NCI-H748 (cell line): Measurements from ENCODE around the gene DEDD.

Source experiments
- DNase-seq: peaks from one replicate; lab custom pipeline; 2025; ENCODE audit not compliant: unreplicated experiment; lab: John Stamatoyannopoulos, UW

The DEDD gene

GRCh38 chr1:161132410-161133219, at the start of gene DEDD:
Gene DEDD, minus strand, starts transcription at chr1:161132667. Its CDS starts 8,205 bp downstream, at chr1:161124462.
- peak; percentile 97 for DNase-seq

GRCh38 chr1:161182214-161182613, 49.7 kb upstream of the DEDD start:
- no peak for DNase-seq

- no peak for DNase-seq
Observed at GRCh38 chr1:161180639-161181038, 48.2 kb upstream of the DEDD start.

DNA sequence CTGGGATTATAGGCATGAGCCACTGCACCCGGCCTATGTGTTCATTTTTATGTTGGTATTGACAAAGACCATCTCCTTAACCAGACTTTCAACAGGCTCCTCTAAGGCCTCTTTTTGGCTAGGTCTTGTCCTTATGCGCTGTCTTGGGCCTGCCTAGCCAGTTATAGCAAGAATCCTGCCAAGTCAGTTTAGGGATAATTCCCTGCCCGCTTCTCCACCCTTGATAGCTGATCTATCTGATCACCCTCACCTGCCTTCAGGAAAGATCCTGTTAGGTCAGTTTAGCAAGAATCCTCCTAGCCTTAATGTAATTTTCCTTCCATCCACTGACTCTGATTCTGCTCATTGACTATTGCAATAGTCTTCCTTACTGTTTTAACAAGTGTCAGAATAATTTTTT, 47.2 kb upstream of the DEDD start:
- DNase-seq = no peak

- peak; percentile 56 for DNase-seq
Observed at GRCh38 chr1:161177936-161178244, 45.4 kb upstream of the DEDD start.

DNA sequence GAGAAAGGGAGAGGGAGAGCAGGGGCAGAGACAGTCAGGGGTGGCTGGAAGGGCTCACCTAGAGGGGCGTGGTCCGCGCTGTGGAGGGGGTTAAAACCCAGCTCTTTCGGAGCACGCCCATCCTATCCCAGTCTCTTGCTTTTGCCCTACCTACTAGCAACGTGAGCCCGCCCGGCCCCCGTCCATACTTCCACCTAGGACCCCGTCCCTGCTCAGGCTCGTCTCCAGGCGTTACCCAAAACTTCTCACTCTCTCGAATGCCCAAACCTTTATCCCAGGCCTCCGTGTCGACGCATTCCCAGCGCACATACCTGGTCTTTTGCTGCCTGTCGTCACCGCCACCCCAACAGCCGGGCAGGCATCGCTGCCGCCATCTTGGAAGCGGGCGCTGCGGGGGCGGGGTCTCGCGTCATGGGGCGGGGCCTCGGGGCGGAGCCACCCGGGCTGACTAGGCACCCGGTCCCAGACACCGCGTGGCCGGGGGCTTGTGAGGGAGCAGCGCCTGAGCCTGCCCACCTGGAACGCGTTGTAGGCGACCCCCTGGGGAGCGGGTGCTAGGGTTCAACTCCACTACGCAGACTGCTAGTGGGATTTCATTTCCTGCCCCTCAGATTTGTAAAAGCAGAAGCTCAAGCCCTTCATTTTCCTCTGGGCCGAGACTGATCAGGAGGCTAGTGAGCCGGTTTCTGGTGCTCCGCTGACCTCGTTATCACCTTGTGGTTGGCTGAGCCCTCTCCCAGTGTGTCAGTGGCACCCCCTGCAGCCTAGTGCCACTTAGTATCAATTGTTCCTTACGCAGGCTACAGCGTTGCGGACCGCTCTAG, 44.9 kb upstream of the DEDD start, which contains the start of gene B4GALT3:
Gene B4GALT3 (minus strand): TSS at position 396 of the 824 bp plus-strand sequence. CDS start 1,447 bp downstream, outside the sequence.
- peak; percentile 90 for DNase-seq

- DNase-seq = no peak
Observed at GRCh38 chr1:161176468-161177111, 44.1 kb upstream of the DEDD start.

DNA sequence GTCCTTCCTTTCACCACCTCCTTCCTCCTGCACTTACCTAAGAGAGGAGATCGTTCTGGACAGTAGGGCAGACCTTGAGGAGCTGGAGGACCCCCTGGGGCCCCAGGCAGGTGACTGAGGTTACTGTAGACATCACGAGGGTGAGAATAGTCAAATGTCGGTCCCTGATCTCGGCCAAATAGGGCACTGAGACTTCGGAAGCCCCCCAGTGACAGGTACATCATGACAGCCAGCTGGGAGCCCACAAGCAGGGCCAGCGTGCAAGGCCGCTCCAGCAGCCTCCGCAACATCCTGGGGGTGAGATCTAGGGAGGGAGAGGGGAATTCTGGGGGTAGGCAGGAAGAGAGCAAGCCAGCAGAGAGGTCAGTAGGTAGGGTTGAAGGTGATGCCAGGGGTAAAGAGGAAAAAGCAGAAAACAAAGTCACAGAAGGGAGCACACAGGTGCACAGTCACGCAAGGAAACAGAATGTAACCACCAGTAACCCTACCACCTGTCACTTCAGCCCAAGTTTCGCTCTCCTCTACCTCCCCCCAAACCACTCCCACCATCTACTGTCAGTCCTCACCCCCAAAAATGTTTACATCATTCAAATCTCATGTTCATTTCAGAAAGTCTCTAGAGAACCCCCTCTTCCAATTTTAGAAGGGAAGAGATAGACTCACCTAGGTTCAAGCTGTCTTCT, 43.4 kb upstream of the DEDD start:
- no peak for DNase-seq

GRCh38 chr1:161174911-161175310, 42.4 kb upstream of the DEDD start:
- no peak for DNase-seq

- no peak for DNase-seq
Observed at GRCh38 chr1:161173711-161174110, 41.2 kb upstream of the DEDD start.

DNA sequence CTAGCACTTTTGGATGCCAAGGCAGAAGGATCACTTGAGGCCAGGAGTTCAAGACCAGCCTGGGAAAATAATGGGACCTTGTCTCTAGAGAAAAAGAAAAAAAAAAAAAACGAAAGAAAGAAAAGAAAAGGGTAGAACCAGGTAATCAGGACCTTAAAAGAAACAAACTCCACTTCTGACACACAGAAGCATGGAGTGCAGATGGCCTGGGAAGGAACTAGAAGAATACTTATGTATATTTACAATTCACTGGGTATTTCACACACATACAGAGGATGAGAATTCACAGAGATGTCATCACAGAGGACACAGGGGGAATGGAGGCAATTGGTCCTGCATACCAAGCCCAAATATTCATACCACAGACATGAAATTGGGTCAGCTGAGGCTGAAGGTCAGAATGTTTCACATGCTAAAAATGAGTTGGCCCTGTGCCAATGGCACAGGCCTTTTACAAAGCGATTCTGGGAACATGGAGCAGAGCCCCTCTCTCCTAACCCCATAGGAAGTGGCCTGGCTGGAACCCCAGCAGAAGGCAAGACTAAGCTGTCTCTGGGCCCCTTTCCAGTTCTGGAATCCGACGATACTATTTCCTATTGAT, 40.4 kb upstream of the DEDD start:
- DNase-seq = no peak

DNA sequence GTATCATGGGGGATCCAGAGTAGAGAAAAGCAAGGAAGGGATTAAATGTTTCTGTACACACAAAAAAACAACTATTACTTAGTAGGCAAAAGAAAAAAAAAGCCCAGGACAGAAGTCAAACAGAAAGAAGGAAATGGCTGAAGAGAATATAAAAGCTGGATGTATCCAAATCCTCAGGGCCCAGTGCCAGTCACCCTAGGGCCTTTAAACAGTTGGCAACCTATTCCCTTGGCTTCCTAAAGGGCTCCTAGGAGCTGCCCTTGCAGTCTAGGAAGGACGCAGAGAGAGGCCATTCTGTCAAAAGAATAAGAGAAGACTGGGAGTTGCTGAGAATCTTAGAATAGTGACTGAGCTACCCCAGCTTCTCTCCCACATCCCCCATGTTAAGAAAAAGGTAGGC, 39.9 kb upstream of the DEDD start:
- DNase-seq = no peak

DNA sequence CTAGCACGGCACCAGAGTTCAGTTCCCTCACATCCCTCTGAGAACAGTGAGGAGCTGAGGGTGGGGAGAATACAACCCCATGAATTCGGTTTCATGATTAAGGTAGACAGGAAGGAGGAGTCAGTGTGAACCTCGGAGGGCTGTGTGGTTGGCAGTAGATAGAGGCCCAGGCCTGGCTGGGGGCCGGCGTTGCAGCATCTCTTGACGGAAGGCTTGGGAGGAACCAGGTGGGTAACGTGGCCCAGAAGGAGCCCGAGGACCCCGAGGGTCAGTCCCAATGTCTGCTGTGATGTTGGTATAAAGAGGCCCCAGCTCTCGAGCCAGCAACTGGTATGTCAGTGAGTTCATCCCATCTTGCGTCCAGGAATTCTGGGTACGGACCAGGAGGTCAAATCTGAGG, 39.2 kb upstream of the DEDD start:
- no peak for DNase-seq

GRCh38 chr1:161171191-161171590, 38.7 kb upstream of the DEDD start:
- DNase-seq = no peak

- DNase-seq = no peak
Observed at GRCh38 chr1:161168906-161169305, 36.4 kb upstream of the DEDD start.

- DNase-seq = peak; percentile 56
Observed at GRCh38 chr1:161166669-161167548, 34.4 kb upstream of the DEDD start.

DNA sequence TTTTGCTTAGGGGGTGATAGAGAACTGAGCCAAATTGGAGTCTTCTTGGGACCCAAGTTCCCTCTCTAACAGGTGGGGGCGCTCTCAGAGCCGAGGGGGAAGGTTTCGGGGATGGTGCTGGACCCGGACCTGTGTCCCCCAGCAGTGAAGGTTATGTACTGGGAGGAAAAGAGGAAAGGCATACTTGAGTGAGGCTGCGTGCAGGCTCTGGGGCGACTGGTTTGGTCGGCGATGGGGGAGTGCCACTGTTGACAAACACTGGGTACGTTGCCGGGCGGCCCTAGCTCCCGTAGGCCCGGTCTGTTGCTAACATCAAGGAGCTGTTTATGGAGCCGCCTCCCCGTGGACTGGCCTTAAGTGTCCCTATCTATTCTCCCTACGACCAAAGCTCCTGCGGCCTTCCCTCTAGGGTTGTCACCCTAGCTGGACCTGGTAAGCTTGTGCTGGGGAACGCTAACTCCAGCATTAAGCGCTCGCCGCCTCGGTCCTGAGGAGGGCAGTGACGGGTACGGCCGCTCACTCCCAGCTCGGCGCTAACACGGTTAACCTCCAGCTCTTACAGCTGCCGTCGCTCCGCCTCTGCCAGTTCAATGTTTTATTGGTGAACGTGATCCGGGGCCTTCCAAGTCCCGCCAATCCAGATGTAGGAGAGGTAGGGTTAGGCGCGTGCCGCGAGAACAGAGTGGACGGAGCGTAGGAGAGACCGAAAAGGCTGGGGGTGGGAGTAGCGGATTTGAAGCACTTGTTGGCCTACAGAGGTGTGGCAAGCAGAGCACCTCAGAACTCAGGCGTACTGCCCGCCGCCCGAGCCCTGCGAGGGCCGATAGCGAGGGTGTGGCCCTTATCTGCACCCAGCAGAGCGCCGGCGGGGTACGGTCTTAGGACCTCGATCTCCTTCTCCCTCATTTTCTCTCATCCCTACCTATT, 33.5 kb upstream of the DEDD start, which contains the start of gene PPOX:
Gene PPOX (plus strand): TSS at position 685 of the 927 bp plus-strand sequence. CDS start 422 bp downstream, outside the sequence.
- peak; percentile 99 for DNase-seq

- DNase-seq = no peak
Observed at GRCh38 chr1:161164901-161165610, 32.6 kb upstream of the DEDD start.
